ENCODE results near the gene DCAF17.

The DCAF17 gene

DNA sequence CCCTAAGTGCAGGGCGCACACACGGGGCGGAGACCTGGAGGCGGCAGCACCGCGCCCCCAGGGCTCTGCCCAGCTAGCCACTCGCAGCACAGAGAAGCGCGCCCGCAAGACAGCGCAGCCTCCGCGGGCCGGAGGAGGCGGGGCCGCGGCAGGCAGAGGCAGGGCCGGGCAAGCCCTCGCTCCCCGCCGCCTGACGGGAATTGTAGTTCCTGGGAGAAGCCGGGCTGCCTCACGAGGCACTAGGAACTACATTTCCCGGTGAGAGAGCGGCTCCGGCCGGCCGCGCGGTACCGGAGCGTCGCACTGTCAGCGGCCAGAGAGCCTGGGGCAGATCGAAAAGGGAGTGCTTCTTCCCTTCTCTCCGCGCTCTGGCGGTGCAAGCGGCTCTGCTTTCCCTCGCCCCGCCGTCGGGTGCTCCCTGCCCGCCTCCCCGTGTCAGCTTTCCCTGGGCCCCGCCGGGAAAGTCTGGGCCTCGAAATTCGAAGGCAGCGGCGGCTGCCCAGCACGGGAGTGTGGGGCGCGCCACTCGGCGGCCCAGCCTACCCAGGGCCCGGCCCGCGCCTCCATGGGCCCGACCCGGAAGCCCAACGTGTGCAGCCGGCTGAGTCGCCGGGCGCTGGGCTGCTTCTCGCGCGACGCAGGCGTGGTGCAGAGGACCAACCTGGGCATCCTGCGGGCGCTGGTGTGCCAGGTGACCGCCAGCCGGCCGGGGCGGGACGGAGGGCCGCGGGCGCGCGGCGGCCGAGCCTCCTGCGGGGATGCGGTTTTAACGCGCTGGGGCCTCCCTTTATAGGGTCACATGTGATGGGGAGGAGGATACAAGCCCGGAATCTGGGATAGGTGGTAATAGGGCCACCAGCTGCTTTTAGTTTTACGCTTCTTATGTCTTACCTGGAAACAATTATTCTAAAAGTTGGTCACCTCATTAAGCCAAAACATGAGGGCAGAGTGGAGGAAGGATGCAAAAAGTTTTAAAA, at the start of gene DCAF17:
Gene DCAF17, plus strand, starts transcription at position 214 of the 977 bp plus-strand sequence. Its CDS starts 352 bp downstream, at position 566.
- H3K4me1 Mint-ChIP-seq (ENCODE audit: low read depth), result peaks cover 28% of the 10 kb centered on the region
- H3K27me3 Mint-ChIP-seq (ENCODE audit: low read depth), result no peaks in the 10 kb centered on the region
- H3K4me3 Mint-ChIP-seq, result peak within 1 kb of the TSS; percentile 93
- H3K27ac Mint-ChIP-seq, result peak within 1 kb of the TSS; percentile 96
- peaks cover 54% of the 10 kb centered on the region for H3K36me3 Mint-ChIP-seq (ENCODE audit: low read depth)
- peak; percentile 97 for DNase-seq (ENCODE audit: low spot score)
- H3K9me3 Mint-ChIP-seq, result peaks cover 5% of the 10 kb centered on the region

- Mint-ChIP-seq H3K36me3 (ENCODE audit: low read depth) (peaks cover 19% of the 10 kb centered on the region), H3K9me3 (peaks cover under 1% of the 10 kb centered on the region), H3K27ac (no peak overlapping the region), H3K27me3 (ENCODE audit: low read depth) (no peaks in the 10 kb centered on the region), H3K4me3 (no peak overlapping the region), H3K4me1 (ENCODE audit: low read depth) (peaks cover 29% of the 10 kb centered on the region)
- DNase-seq (ENCODE audit: low spot score), result no peak
Observed at GRCh38 chr2:171386627-171387026, 47.4 kb upstream of the DCAF17 start.

GRCh38 chr2:171387052-171387451, 47.0 kb upstream of the DCAF17 start:
- Mint-ChIP-seq H3K27ac (no peak overlapping the region), H3K4me3 (no peak overlapping the region), H3K36me3 (ENCODE audit: low read depth) (peaks cover 20% of the 10 kb centered on the region), H3K27me3 (ENCODE audit: low read depth) (no peaks in the 10 kb centered on the region), H3K9me3 (no peaks in the 10 kb centered on the region), H3K4me1 (ENCODE audit: low read depth) (peaks cover 32% of the 10 kb centered on the region)
- DNase-seq (ENCODE audit: low spot score), result no peak

- DNase-seq (ENCODE audit: low spot score), result no peak
- Mint-ChIP-seq H3K27me3 (ENCODE audit: low read depth) (no peaks in the 10 kb centered on the region), H3K4me3 (peak overlapping the region; percentile 30), H3K36me3 (ENCODE audit: low read depth) (peaks cover 11% of the 10 kb centered on the region), H3K27ac (peak overlapping the region; percentile 1), H3K4me1 (ENCODE audit: low read depth) (peaks cover 43% of the 10 kb centered on the region), H3K9me3 (no peaks in the 10 kb centered on the region)
Observed at GRCh38 chr2:171389325-171389724, 44.7 kb upstream of the DCAF17 start.

- H3K27ac Mint-ChIP-seq, result peak overlapping the region; percentile 1
- DNase-seq (ENCODE audit: low spot score), result no peak
- H3K36me3 Mint-ChIP-seq (ENCODE audit: low read depth), result peaks cover 11% of the 10 kb centered on the region
- H3K4me3 Mint-ChIP-seq, result peak overlapping the region; percentile 30
- no peaks in the 10 kb centered on the region for H3K27me3 Mint-ChIP-seq (ENCODE audit: low read depth)
- H3K4me1 Mint-ChIP-seq (ENCODE audit: low read depth), result peaks cover 43% of the 10 kb centered on the region
- H3K9me3 Mint-ChIP-seq, result no peaks in the 10 kb centered on the region
Observed at GRCh38 chr2:171389780-171390179, 44.2 kb upstream of the DCAF17 start.

DNA sequence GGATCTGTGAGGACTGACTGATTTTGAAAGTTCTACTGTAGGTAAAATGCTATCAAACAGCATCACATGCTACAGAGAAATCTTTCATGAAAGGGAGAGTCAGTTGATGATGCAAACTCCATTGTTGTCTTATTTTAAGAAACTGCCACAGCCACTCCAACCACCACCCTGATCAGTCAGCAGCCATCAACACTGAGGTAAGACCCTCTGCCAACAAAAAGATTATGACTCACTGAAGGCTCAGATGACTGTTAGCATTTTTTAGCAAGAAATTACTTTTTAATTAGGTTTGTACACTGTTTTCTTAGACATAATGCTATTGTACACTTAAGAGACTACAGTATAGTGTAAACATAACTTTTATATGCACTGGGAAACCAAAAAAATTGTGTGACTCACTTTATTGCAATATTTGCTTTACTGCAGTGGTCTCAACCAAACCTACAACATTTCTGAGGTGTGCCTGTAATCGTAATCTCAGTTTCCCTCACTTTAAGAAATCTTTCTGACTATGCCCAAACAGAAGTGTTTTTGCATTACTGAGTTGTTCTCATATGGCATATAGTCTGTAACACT, 43.0 kb upstream of the DCAF17 start:
- peak overlapping the region; percentile 26 for H3K4me3 Mint-ChIP-seq
- H3K27me3 Mint-ChIP-seq (ENCODE audit: low read depth), result no peaks in the 10 kb centered on the region
- no peaks in the 10 kb centered on the region for H3K9me3 Mint-ChIP-seq
- H3K4me1 Mint-ChIP-seq (ENCODE audit: low read depth), result peaks cover 43% of the 10 kb centered on the region
- H3K27ac Mint-ChIP-seq, result peak overlapping the region; percentile 62
- peaks cover 8% of the 10 kb centered on the region for H3K36me3 Mint-ChIP-seq (ENCODE audit: low read depth)
- peak; percentile 64 for DNase-seq (ENCODE audit: low spot score)

DNA sequence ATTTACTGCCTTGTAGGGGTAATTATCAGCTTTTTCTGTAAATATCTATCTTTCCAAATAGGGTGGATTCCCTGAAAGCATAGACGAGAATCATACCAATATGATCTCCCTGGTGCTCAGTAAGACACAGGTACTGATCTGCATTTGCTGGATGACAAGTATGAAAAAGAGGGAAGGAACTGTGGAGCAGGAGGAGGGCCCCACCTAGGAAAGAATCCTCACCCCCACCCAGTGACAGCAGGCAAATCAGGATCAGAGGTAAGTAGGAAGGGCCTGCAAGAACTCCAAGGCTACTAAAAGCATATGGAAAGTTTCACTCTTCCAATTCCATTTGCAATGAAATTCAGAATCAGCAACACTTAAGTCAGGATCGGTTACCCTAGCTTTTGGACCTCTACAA, 42.5 kb upstream of the DCAF17 start:
- Mint-ChIP-seq H3K27ac (no peak overlapping the region), H3K36me3 (ENCODE audit: low read depth) (peaks cover 8% of the 10 kb centered on the region), H3K4me1 (ENCODE audit: low read depth) (peaks cover 41% of the 10 kb centered on the region), H3K4me3 (peak overlapping the region; percentile 10), H3K27me3 (ENCODE audit: low read depth) (no peaks in the 10 kb centered on the region), H3K9me3 (peaks cover 2% of the 10 kb centered on the region)
- no peak for DNase-seq (ENCODE audit: low spot score)

DNA sequence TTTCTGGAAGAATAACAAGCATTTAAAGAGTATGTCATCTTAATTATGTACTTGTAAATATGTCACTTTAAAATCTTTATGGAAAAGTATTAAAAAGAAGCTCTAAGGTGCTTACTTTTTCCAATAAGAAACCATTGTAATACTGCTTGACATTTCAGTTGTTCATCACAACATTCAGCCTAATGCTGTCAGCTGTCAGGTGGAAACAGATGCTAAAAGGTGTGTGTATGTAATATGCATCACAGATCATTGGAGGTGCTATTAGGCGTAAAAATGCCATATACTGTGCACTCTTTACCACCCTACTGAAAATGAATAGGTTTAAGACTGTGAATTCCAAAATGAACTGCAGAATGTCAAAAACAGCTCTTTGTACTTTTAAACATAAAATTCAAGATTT, 40.5 kb upstream of the DCAF17 start:
- Mint-ChIP-seq H3K9me3 (peaks cover 13% of the 10 kb centered on the region), H3K4me1 (ENCODE audit: low read depth) (peaks cover 37% of the 10 kb centered on the region), H3K4me3 (no peak overlapping the region), H3K36me3 (ENCODE audit: low read depth) (peaks cover 14% of the 10 kb centered on the region), H3K27ac (no peak overlapping the region), H3K27me3 (ENCODE audit: low read depth) (no peaks in the 10 kb centered on the region)
- DNase-seq (ENCODE audit: low spot score), result no peak

- peaks cover 13% of the 10 kb centered on the region for H3K9me3 Mint-ChIP-seq
- no peak overlapping the region for H3K4me3 Mint-ChIP-seq
- H3K27me3 Mint-ChIP-seq (ENCODE audit: low read depth), result no peaks in the 10 kb centered on the region
- DNase-seq (ENCODE audit: low spot score), result no peak
- no peak overlapping the region for H3K27ac Mint-ChIP-seq
- H3K36me3 Mint-ChIP-seq (ENCODE audit: low read depth), result peaks cover 14% of the 10 kb centered on the region
- peaks cover 39% of the 10 kb centered on the region for H3K4me1 Mint-ChIP-seq (ENCODE audit: low read depth)
Observed at GRCh38 chr2:171394164-171394740, 39.8 kb upstream of the DCAF17 start.

- DNase-seq (ENCODE audit: low spot score), result no peak
- peaks cover 23% of the 10 kb centered on the region for H3K9me3 Mint-ChIP-seq
- no peak overlapping the region for H3K27ac Mint-ChIP-seq
- peaks cover 21% of the 10 kb centered on the region for H3K4me1 Mint-ChIP-seq (ENCODE audit: low read depth)
- H3K27me3 Mint-ChIP-seq (ENCODE audit: low read depth), result no peaks in the 10 kb centered on the region
- no peak overlapping the region for H3K4me3 Mint-ChIP-seq
- H3K36me3 Mint-ChIP-seq (ENCODE audit: low read depth), result peaks cover 17% of the 10 kb centered on the region
Observed at GRCh38 chr2:171399292-171399691, 34.7 kb upstream of the DCAF17 start.

DNA sequence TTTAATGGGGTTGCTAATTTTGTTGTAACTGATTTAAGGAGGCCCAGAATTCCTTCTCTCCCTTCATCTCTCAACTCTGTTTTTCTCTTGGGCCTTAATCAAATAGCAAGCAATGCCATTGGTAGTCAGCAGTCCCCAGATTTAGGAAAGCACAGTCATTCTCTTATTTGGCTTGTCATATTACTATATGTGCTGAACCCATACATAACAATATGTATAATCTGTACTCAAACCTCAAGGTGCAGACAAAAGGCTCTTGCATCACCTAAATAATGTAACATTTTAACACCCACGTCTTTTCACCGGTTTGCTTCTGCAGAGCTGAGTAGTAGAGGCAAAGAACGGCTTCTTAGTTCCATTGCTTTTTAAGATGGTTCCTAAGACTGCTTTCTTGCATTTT, 33.6 kb upstream of the DCAF17 start:
- peaks cover 22% of the 10 kb centered on the region for H3K36me3 Mint-ChIP-seq (ENCODE audit: low read depth)
- H3K27me3 Mint-ChIP-seq (ENCODE audit: low read depth), result no peaks in the 10 kb centered on the region
- peaks cover 23% of the 10 kb centered on the region for H3K9me3 Mint-ChIP-seq
- no peak overlapping the region for H3K4me3 Mint-ChIP-seq
- DNase-seq (ENCODE audit: low spot score), result no peak
- H3K27ac Mint-ChIP-seq, result no peak overlapping the region
- H3K4me1 Mint-ChIP-seq (ENCODE audit: low read depth), result peaks cover 28% of the 10 kb centered on the region

GRCh38 chr2:171401947-171402346, 32.1 kb upstream of the DCAF17 start:
- peaks cover 27% of the 10 kb centered on the region for H3K36me3 Mint-ChIP-seq (ENCODE audit: low read depth)
- H3K9me3 Mint-ChIP-seq, result peaks cover 20% of the 10 kb centered on the region
- H3K4me3 Mint-ChIP-seq, result no peak overlapping the region
- no peaks in the 10 kb centered on the region for H3K27me3 Mint-ChIP-seq (ENCODE audit: low read depth)
- no peak overlapping the region for H3K27ac Mint-ChIP-seq
- DNase-seq (ENCODE audit: low spot score), result no peak
- peaks cover 36% of the 10 kb centered on the region for H3K4me1 Mint-ChIP-seq (ENCODE audit: low read depth)

- Mint-ChIP-seq H3K9me3 (peaks cover 17% of the 10 kb centered on the region), H3K36me3 (ENCODE audit: low read depth) (peaks cover 24% of the 10 kb centered on the region), H3K4me1 (ENCODE audit: low read depth) (peaks cover 45% of the 10 kb centered on the region), H3K4me3 (no peak overlapping the region), H3K27me3 (ENCODE audit: low read depth) (no peaks in the 10 kb centered on the region), H3K27ac (no peak overlapping the region)
- DNase-seq (ENCODE audit: low spot score), result no peak
Observed at GRCh38 chr2:171402906-171403580, 31.0 kb upstream of the DCAF17 start.
